K562 (cell line): ENCODE results near the gene PFN3. TPM values are rescaled to one million over a fixed set of nuclear protein-coding genes. Genes with fewer than 3 reads are reported as not detected.

ENCODE experiments used
- ATAC-seq: fragments of 200-7000 bp; cut with Tn5 transposase; 3 replicates; pipeline ENCODE4 v1.9.1; 2020; ENCODE audit warnings: moderate library complexity
- BruUV-seq: library from RNA; stranded (reverse); fragments of 400-500 nt; replicated peaks from 2 replicates; lab custom pipeline; 2021; lab: Mats Ljungman, UMichigan
- CTCF ChIA-PET: fragments of 300-600 bp; formaldehyde crosslinking; extraction: SDS; loops from one replicate; lab custom pipeline; 2021; ENCODE audit warnings: low intra/inter-chr PET ratio; lab: Yijun Ruan, JAX
- POLR2A ChIA-PET: fragments of 300-600, 350-650 bp; sonication (Branson Sonifier 250); formaldehyde crosslinking; extraction: SDS; loops from one replicate; lab custom pipeline; 2021; ENCODE audit warnings: antibody characterized with exemption, inconsistent platforms; lab: Yijun Ruan, JAX
- DNase-seq, 4 experiments: peaks; one replicate each; pipeline versions ENCODE4 v3.0.0 to v3.0.0-alpha.2; 2011 to 2018; ENCODE audit warnings: low spot score in 3 of 4, mixed read lengths in 3 of 4; ENCODE audit errors: extremely low read depth in 1 of 4
- FAIRE-seq: peaks from 2 replicates; lab custom pipeline; 2011; peaks lifted over from hg19 to GRCh38; lab: Jason Lieb, UNC
- H2AFZ ChIP-seq: 2 replicates; pipeline ENCODE4 v1.6.0; 2011; ENCODE audit warnings: low read depth, low read length, control low read depth, inconsistent platforms
- H3K27ac ChIP-seq: fragments of 200-600 bp; 3 replicates; pipeline ENCODE4 v1.8.0; 2011; ENCODE audit warnings: low read depth, mild to moderate bottlenecking, control low read depth, inconsistent platforms, low read length, moderate library complexity, mixed read lengths; ENCODE audit errors: extremely low read depth
- H3K27me3 ChIP-seq, 2 experiments: fragments of 300-600 bp in 1 of 2; 2 replicates in 1 of 2; 3 replicates in 1 of 2; pipeline versions ENCODE4 v1.6.0 to v1.8.0; 2011; ENCODE audit warnings: inconsistent platforms in 2 of 2, low read length in 2 of 2, mild to moderate bottlenecking in 1 of 2, mixed read lengths in 1 of 2, moderate library complexity in 1 of 2; ENCODE audit not compliant: control insufficient read depth in 2 of 2, insufficient read depth in 2 of 2
- H3K36me3 ChIP-seq: fragments of 300-600 bp; 3 replicates; pipeline ENCODE4 v1.8.0; 2011; ENCODE audit warnings: mild to moderate bottlenecking, low read length, inconsistent platforms; ENCODE audit not compliant: control insufficient read depth, insufficient read depth
- H3K4me1 ChIP-seq, 2 experiments: fragments of 200-600 bp in 1 of 2; replicated peaks in 1 of 2; 2 replicates in 1 of 2; 3 replicates in 1 of 2; pipeline versions ENCODE4 v1.5.1 to v1.8.0; 2011; ENCODE audit warnings: inconsistent platforms in 2 of 2, low read length in 2 of 2, mild to moderate bottlenecking in 1 of 2, mixed read lengths in 1 of 2, moderate library complexity in 1 of 2; ENCODE audit not compliant: control insufficient read depth in 2 of 2, insufficient read depth in 2 of 2
- H3K4me2 ChIP-seq: 2 replicates; pipeline ENCODE4 v1.6.1; 2011; ENCODE audit warnings: low read length, control low read depth, inconsistent platforms, mixed read lengths; ENCODE audit not compliant: insufficient read depth
- H3K4me3 ChIP-seq: fragments of 200-600 bp; sonication (generic), shearing (Covaris generic); 2 replicates; pipeline ENCODE4 v1.5.1; 2016; ENCODE audit warnings: control low read depth, inconsistent platforms
- H3K79me2 ChIP-seq: fragments of 200-600 bp; 3 replicates; pipeline ENCODE4 v1.8.0; 2011; ENCODE audit warnings: low read length, inconsistent platforms; ENCODE audit not compliant: control insufficient read depth, insufficient read depth
- H3K9ac ChIP-seq, 2 experiments: 2 replicates each; pipeline versions ENCODE4 v1.6.0 to v1.6.1; 2011; ENCODE audit warnings: low read depth in 2 of 2, low read length in 2 of 2, control low read depth in 1 of 2, inconsistent platforms in 1 of 2, mild to moderate bottlenecking in 1 of 2, mixed read lengths in 1 of 2; ENCODE audit not compliant: insufficient read depth in 1 of 2
- H3K9me1 ChIP-seq: one replicate; pipeline ENCODE4 v1.6.0; 2011; ENCODE audit warnings: inconsistent platforms, mild to moderate bottlenecking, low read length, moderate library complexity; ENCODE audit not compliant: control insufficient read depth, insufficient read depth
- H3K9me3 ChIP-seq: replicated peaks from 2 replicates; pipeline ENCODE4 v1.5.1; 2011; ENCODE audit warnings: low read depth, low read length, inconsistent platforms; ENCODE audit not compliant: control insufficient read depth, insufficient read depth
- H4K20me1 ChIP-seq: replicated peaks from 2 replicates; pipeline ENCODE4 v1.6.1; 2011; ENCODE audit warnings: low read length, inconsistent platforms, mixed read lengths; ENCODE audit not compliant: control insufficient read depth, insufficient read depth
- CBFB ChIP-seq: sonication (generic); formaldehyde crosslinking; IDR thresholded peaks from 2 replicates; pipeline ENCODE4 v1.4.0; 2020; ENCODE audit warnings: mild to moderate bottlenecking, missing genetic modification reagents
- PKNOX1 ChIP-seq: fragments of 450-650 bp; IDR thresholded peaks from 2 replicates; pipeline ENCODE4 v1.6.1; 2016
- SMAD2 ChIP-seq: fragments of 150-350 bp; IDR thresholded peaks from 2 replicates; pipeline ENCODE4 v1.6.1; 2014; ENCODE audit warnings: low read depth, mild to moderate bottlenecking, low read length
- ZNF174 ChIP-seq: fragments of 250-450 bp; sonication (Bioruptor Pico); IDR thresholded peaks from 2 replicates; pipeline ENCODE4 v1.4.0; 2020; ENCODE audit warnings: mild to moderate bottlenecking
- ZNF324 ChIP-seq: fragments of 250-450 bp; sonication (Bioruptor Pico); IDR thresholded peaks from 2 replicates; pipeline ENCODE4 v1.4.0; 2020; ENCODE audit warnings: mild to moderate bottlenecking
- WGBS: fragments of 100-300 bp; shearing (Covaris generic); methylation state at CpG from one replicate; pipeline ENCODE4 v1.1.6; 2016; ENCODE audit warnings: low coverage, mixed read lengths; ENCODE audit not compliant: insufficient coverage; ENCODE audit errors: missing lambda C conversion rate; 5-methylcytosine and 5-hydroxymethylcytosine counted together
- in situ Hi-C: fragments of 300-500 bp; cut with MboI; formaldehyde crosslinking; loops from 4 replicates; pipeline ENCODE4 v1.15.0; 2018; ENCODE audit warnings: inconsistent platforms, mixed read lengths
- intact Hi-C: fragments of 100-400 bp; cut with micrococcal nuclease; formaldehyde crosslinking; loops from 2 replicates; pipeline ENCODE4 v1.14.2; 2022
- polyA plus RNA-seq, 8 experiments: library from polyadenylated mRNA; depleted of rRNA in 4 of 8; stranded (reverse) in 5 of 8; unstranded in 3 of 8; fragments of >200 nt; fragmentation: Nextera tagmentation in 2 of 8; fragmentation: Illumina TruSeq in 1 of 8; extraction: Ambion mirVana in 2 of 8; extraction: Trizol in 1 of 8; gene quantifications; 2 replicates each; pipeline versions ENCODE4 v1.2.1 to v1.2.3, GENCODE V29; 2011 to 2014; ENCODE audit warnings: inconsistent platforms in 1 of 8, missing spikeins in 1 of 8
- total RNA-seq, 7 experiments: library from RNA; depleted of rRNA in 6 of 7; stranded (reverse); fragments of >200 nt in 6 of 7; fragmentation: Illumina TruSeq in 2 of 7; extraction: Trizol in 2 of 7; gene quantifications; 2 replicates each; pipeline versions ENCODE4 v1.2.1 to v1.2.3, GENCODE V29; 2011 to 2021; ENCODE audit warnings: low replicate concordance in 1 of 7

Gene PFN3
- total and polyA plus RNA-seq, 9 of the 15 experiments (the other 6 are each of a cell fraction or from before 2014, with no cell fraction given) = not detected

GRCh38 chr5:177389241-177390169, 11.0 kb downstream of the PFN3 start:
- Histone ChIP-seq H3K79me2 (no peaks in the 10 kb centered on the region), H3K27me3 (peaks cover 0 to 12% of the 10 kb centered on the region in 2 experiments; a peak in 2 of 5 replicates), H3K4me1 (peaks cover 7 to 16% of the 10 kb centered on the region in 2 experiments; a peak in 3 of 5 replicates), H3K27ac (no peak overlapping the region), H4K20me1 (no peaks in the 10 kb centered on the region)
- 55% methylated on average over 20 of the region's 21 CpGs for WGBS
- intact Hi-C loops (loop anchor here (1.0 kb wide), 3 partner anchors 19 to 71 kb away; no protein-coding TSS in a partner anchor), in situ Hi-C loops (loop anchor here (5.0 to 10.0 kb wide), 2 partner anchors 58 to 675 kb away; partner anchors contain the start of gene PRR7)
- BruUV-seq = no TSS peak
- CTCF ChIA-PET = interaction anchor here (0.6 to 4.6 kb wide), 7 partner anchors 20 to 111 kb away, joined by 3 to 78 read pairs (median 4); no protein-coding TSS in a partner anchor
- ATAC-seq = no peak
- TF ChIP-seq ZNF324 (no peak), PKNOX1 (no peak), CBFB (CRISPR knock-in tag) (0 out of 2 replicates have a peak, but pooled peaks have one; percentile 6), ZNF174 (no peak), SMAD2 (no peak)
- TF ChIP-seq, all 486 proteins: peak for 1
- Histone ChIP-seq H3K9me1 (no peaks in the 10 kb centered on the region), H3K9ac (peak overlapping the region; percentile 3 to 57; a peak in 2 of 4 replicates), H2AFZ (peak overlapping the region; percentile 94), H3K4me3 (no peak overlapping the region), H3K36me3 (no peaks in the 10 kb centered on the region), H3K4me2 (no peak overlapping the region), H3K9me3 (no peaks in the 10 kb centered on the region)
- DNase-seq = no peak
- no peak for FAIRE-seq
- POLR2A ChIA-PET = interaction anchor here (0.5 to 2.0 kb wide), 6 partner anchors 14 to 47 kb away, joined by 3 to 7 read pairs (median 4); no protein-coding TSS in a partner anchor
